GM19099 (cell line): ENCODE data around the gene PCSK9.

Experiments
- POLR2A ChIP-seq: IDR thresholded peaks from 3 replicates; pipeline ENCODE4 v1.6.1; 2011; ENCODE audit warnings: low read depth; ENCODE audit not compliant: insufficient read length; ENCODE audit errors: extremely low read depth

The PCSK9 gene

GRCh38 chr1:55034476-55035133, 4.7 kb upstream of the PCSK9 start:
- TF ChIP-seq POLR2A = no peak

GRCh38 chr1:55035904-55036303, 3.4 kb upstream of the PCSK9 start:
- no peak for TF ChIP-seq POLR2A

GRCh38 chr1:55037733-55038551, 1.4 kb upstream of the PCSK9 start:
- no peak for TF ChIP-seq POLR2A

DNA sequence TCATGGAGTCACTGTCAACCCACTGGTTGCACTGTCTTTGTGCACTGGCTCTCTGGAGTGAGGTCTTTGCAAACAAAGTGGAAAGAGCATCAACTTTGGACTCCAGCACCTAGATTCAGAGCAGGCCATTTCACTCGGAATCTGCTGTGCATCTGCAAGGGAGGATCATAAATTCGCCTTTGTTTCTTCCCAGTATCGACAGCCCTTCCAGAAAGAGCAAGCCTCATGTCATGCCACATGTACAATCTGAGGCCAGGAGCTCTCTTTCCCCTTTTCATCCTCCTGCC, 853 bp upstream of the PCSK9 start:
- no peak for TF ChIP-seq POLR2A

DNA sequence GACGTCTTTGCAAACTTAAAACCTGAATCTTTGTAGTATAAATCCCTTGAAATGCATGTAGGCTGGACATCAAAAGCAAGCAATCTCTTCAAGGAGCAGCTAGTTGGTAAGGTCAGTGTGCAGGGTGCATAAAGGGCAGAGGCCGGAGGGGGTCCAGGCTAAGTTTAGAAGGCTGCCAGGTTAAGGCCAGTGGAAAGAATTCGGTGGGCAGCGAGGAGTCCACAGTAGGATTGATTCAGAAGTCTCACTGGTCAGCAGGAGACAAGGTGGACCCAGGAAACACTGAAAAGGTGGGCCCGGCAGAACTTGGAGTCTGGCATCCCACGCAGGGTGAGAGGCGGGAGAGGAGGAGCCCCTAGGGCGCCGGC, 390 bp upstream of the PCSK9 start:
- TF ChIP-seq POLR2A = no peak

- no peak for TF ChIP-seq POLR2A
Observed at GRCh38 chr1:55040083-55040932, 960 bp downstream of the PCSK9 start.

DNA sequence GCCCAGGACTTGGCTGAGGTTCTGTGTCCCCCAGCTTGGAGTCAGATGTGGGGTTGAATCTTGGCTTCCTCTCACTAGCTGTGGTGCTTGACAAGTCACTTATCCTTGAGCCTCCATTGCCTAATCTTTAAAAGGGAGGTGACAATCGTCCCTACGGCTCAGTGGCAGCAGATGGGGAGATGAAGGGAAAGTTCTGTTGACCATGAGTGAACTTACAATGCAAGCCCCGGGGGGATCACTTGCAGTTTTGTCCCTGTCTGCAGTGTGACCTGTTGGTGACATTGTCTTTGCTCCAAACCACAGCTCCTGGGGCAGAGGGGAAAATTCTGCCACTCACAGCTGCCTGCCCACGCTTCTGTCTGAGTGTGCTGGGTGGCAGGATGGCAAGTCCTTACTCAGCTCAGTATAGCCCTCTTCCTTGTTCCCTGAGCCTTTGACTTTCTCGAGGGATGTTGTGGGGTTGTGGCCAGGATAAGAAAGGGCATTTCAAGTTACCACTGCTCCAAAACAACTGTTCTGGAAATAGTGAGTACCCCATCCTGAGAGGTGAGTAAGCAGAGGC, 1.7 kb downstream of the PCSK9 start:
- no peak for TF ChIP-seq POLR2A

DNA sequence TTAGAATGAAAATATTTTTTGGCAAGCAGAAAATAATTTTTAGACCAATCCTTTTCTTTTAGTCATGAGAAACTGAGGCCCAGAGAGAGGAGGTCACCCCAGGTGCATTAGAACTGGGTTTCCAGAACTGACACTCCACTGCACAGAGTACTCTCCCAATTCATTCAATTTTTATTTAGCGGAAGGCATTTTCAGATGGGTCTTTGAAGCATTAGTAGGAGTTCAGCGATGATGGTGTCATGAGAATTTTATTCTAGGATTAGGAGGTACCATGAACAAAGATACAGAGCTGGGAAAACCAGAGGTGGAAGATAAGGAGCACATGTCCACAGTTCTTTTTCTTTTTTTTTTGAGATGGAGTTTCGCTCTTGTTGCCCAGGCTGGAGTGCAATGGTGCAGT, 2.3 kb downstream of the PCSK9 start:
- no peak for TF ChIP-seq POLR2A

GRCh38 chr1:55043011-55043410, 3.7 kb downstream of the PCSK9 start:
- no peak for TF ChIP-seq POLR2A

DNA sequence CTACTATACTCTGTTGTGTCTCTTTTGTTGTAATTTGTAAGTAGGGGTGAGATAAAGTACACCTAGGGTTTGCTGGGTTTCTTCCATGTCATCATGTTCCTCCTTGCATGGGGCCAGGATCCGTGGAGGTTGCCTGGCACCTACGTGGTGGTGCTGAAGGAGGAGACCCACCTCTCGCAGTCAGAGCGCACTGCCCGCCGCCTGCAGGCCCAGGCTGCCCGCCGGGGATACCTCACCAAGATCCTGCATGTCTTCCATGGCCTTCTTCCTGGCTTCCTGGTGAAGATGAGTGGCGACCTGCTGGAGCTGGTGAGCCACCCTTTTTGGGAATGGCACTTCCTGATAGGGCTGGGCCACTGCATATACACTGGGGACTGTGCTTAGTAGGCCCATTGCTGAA, 4.4 kb downstream of the PCSK9 start:
- TF ChIP-seq POLR2A = no peak

GRCh38 chr1:55044617-55045397, 5.5 kb downstream of the PCSK9 start:
- TF ChIP-seq POLR2A = no peak

- TF ChIP-seq POLR2A = no peak
Observed at GRCh38 chr1:55045430-55045829, 6.1 kb downstream of the PCSK9 start.

DNA sequence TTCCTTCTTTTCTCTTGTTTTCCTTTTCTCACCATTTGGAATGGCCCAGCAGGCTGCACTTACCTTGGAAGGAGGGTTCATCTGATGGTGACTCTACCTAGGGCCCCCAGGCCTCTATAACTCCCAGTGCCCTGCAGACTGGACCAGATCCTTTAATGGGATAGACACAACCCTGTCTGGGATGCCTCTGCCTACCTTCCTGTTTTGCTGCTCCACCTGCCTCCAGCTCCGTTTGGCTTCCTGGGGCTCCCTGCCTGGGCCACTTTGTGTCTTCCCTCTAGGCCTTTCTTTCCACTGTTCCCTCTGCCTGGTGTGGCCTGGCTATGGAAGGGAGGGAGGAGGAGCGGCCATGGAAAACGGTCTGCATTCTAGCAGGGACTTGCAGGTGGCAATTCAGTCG, 7.5 kb downstream of the PCSK9 start:
- TF ChIP-seq POLR2A = no peak

DNA sequence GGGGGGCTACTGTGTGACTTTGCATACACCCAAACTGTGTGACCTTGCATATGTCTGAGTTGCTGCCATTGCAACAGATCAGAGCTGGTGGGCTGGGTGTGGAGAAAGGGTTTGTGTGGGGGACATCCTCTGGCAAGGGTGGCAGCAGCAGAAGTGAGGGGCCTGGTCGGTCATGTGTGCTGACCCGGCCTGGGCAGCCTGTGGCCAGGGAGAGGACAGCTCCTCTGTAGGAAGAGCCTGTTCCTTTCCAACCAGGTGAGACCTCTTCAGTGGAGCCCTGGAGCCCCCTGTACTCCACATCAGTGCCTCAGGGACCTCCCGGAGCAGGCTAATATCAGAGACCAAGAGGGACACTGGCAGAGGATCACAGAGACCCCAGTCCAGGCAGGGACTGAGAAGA, 8.3 kb downstream of the PCSK9 start:
- TF ChIP-seq POLR2A = no peak
